ENCODE results near the gene PRLR.

- no peak for TF ChIP-seq CTCF (IDR thresholded peaks at IDR 0.05; ENCODE audit: insufficient read depth, low read depth, low read length)
- no peak for TF ChIP-seq EZH2 (IDR thresholded peaks at IDR 0.05; ENCODE audit: insufficient read depth, low read length)
Observed at GRCh38 chr5:35044649-35045048, 185.6 kb downstream of the PRLR start.

All from astrocyte (in vitro differentiated cells and primary cell).